K562 (cell line): ENCODE measurements around the gene CDCA7. TPM values are rescaled to one million over a fixed set of nuclear protein-coding genes. Genes with fewer than 3 reads are reported as not detected.

Experiments
- ATAC-seq: fragments of 200-7000 bp; cut with Tn5 transposase; 3 replicates; pipeline ENCODE4 v1.9.1; 2020; ENCODE audit warnings: moderate library complexity
- BruUV-seq: library from RNA; stranded (reverse); fragments of 400-500 nt; replicated peaks from 2 replicates; lab custom pipeline; 2021; lab: Mats Ljungman, UMichigan
- CTCF ChIA-PET: fragments of 300-600 bp; formaldehyde crosslinking; extraction: SDS; loops from one replicate; lab custom pipeline; 2021; ENCODE audit warnings: low intra/inter-chr PET ratio; lab: Yijun Ruan, JAX
- POLR2A ChIA-PET: fragments of 300-600, 350-650 bp; sonication (Branson Sonifier 250); formaldehyde crosslinking; extraction: SDS; loops from one replicate; lab custom pipeline; 2021; ENCODE audit warnings: antibody characterized with exemption, inconsistent platforms; lab: Yijun Ruan, JAX
- DNase-seq, 4 experiments: peaks; one replicate each; pipeline versions ENCODE4 v3.0.0 to v3.0.0-alpha.2; 2011 to 2018; ENCODE audit warnings: low spot score in 3 of 4, mixed read lengths in 3 of 4; ENCODE audit errors: extremely low read depth in 1 of 4
- FAIRE-seq: peaks from 2 replicates; lab custom pipeline; 2011; peaks lifted over from hg19 to GRCh38; lab: Jason Lieb, UNC
- H2AFZ ChIP-seq: 2 replicates; pipeline ENCODE4 v1.6.0; 2011; ENCODE audit warnings: low read depth, low read length, control low read depth, inconsistent platforms
- H3K27ac ChIP-seq: fragments of 200-600 bp; 3 replicates; pipeline ENCODE4 v1.8.0; 2011; ENCODE audit warnings: low read depth, mild to moderate bottlenecking, control low read depth, inconsistent platforms, low read length, moderate library complexity, mixed read lengths; ENCODE audit errors: extremely low read depth
- H3K27me3 ChIP-seq, 2 experiments: fragments of 300-600 bp in 1 of 2; 2 replicates in 1 of 2; 3 replicates in 1 of 2; pipeline versions ENCODE4 v1.6.0 to v1.8.0; 2011; ENCODE audit warnings: inconsistent platforms in 2 of 2, low read length in 2 of 2, mild to moderate bottlenecking in 1 of 2, mixed read lengths in 1 of 2, moderate library complexity in 1 of 2; ENCODE audit not compliant: control insufficient read depth in 2 of 2, insufficient read depth in 2 of 2
- H3K36me3 ChIP-seq: fragments of 300-600 bp; 3 replicates; pipeline ENCODE4 v1.8.0; 2011; ENCODE audit warnings: mild to moderate bottlenecking, low read length, inconsistent platforms; ENCODE audit not compliant: control insufficient read depth, insufficient read depth
- H3K4me1 ChIP-seq, 2 experiments: fragments of 200-600 bp in 1 of 2; replicated peaks in 1 of 2; 2 replicates in 1 of 2; 3 replicates in 1 of 2; pipeline versions ENCODE4 v1.5.1 to v1.8.0; 2011; ENCODE audit warnings: inconsistent platforms in 2 of 2, low read length in 2 of 2, mild to moderate bottlenecking in 1 of 2, mixed read lengths in 1 of 2, moderate library complexity in 1 of 2; ENCODE audit not compliant: control insufficient read depth in 2 of 2, insufficient read depth in 2 of 2
- H3K4me2 ChIP-seq: 2 replicates; pipeline ENCODE4 v1.6.1; 2011; ENCODE audit warnings: low read length, control low read depth, inconsistent platforms, mixed read lengths; ENCODE audit not compliant: insufficient read depth
- H3K4me3 ChIP-seq: fragments of 200-600 bp; sonication (generic), shearing (Covaris generic); 2 replicates; pipeline ENCODE4 v1.5.1; 2016; ENCODE audit warnings: control low read depth, inconsistent platforms
- H3K79me2 ChIP-seq: fragments of 200-600 bp; 3 replicates; pipeline ENCODE4 v1.8.0; 2011; ENCODE audit warnings: low read length, inconsistent platforms; ENCODE audit not compliant: control insufficient read depth, insufficient read depth
- H3K9ac ChIP-seq, 2 experiments: 2 replicates each; pipeline versions ENCODE4 v1.6.0 to v1.6.1; 2011; ENCODE audit warnings: low read depth in 2 of 2, low read length in 2 of 2, control low read depth in 1 of 2, inconsistent platforms in 1 of 2, mild to moderate bottlenecking in 1 of 2, mixed read lengths in 1 of 2; ENCODE audit not compliant: insufficient read depth in 1 of 2
- H3K9me1 ChIP-seq: one replicate; pipeline ENCODE4 v1.6.0; 2011; ENCODE audit warnings: inconsistent platforms, mild to moderate bottlenecking, low read length, moderate library complexity; ENCODE audit not compliant: control insufficient read depth, insufficient read depth
- H3K9me3 ChIP-seq: replicated peaks from 2 replicates; pipeline ENCODE4 v1.5.1; 2011; ENCODE audit warnings: low read depth, low read length, inconsistent platforms; ENCODE audit not compliant: control insufficient read depth, insufficient read depth
- H4K20me1 ChIP-seq: replicated peaks from 2 replicates; pipeline ENCODE4 v1.6.1; 2011; ENCODE audit warnings: low read length, inconsistent platforms, mixed read lengths; ENCODE audit not compliant: control insufficient read depth, insufficient read depth
- CBX1 ChIP-seq: sonication (generic); IDR thresholded peaks from 2 replicates; pipeline ENCODE4 v1.6.1; 2016; ENCODE audit warnings: antibody characterized with exemption, low read depth, mild to moderate bottlenecking
- EP400 ChIP-seq: fragments of 450-650 bp; IDR thresholded peaks from 2 replicates; pipeline ENCODE4 v1.6.1; 2017; ENCODE audit warnings: antibody characterized with exemption, mild to moderate bottlenecking, moderate library complexity
- KAT2B ChIP-seq: IDR thresholded peaks from one replicate; pipeline ENCODE4 v1.6.1; 2012; ENCODE audit warnings: low read depth, mild to moderate bottlenecking, control low read depth, inconsistent platforms, low read length, moderate library complexity
- MYBL2 ChIP-seq, 2 experiments: fragments of 450-650 bp in 1 of 2; sonication (generic) in 1 of 2; formaldehyde crosslinking in 1 of 2; IDR thresholded peaks; 2 replicates each; pipeline versions ENCODE4 v1.6.1 to v1.8.1; 2017 to 2022; ENCODE audit warnings: borderline replicate concordance in 1 of 2, inconsistent platforms in 1 of 2, low read depth in 1 of 2, mild to moderate bottlenecking in 1 of 2, missing genetic modification reagents in 1 of 2, moderate library complexity in 1 of 2
- NCOA1 ChIP-seq: fragments of 450-650 bp; IDR thresholded peaks from 2 replicates; pipeline ENCODE4 v1.6.1; 2016; ENCODE audit warnings: low read depth
- RAD21 ChIP-seq, 2 experiments: fragments of 250-450 bp in 1 of 2; fragments of 450-650 bp in 1 of 2; sonication (Bioruptor Pico) in 1 of 2; formaldehyde crosslinking in 1 of 2; IDR thresholded peaks in 1 of 2; conservative IDR thresholded peaks in 1 of 2; 2 replicates each; pipeline versions ENCODE4 v1.4.0 to v1.8.0; 2020 to 2022; ENCODE audit warnings: mild to moderate bottlenecking in 2 of 2, moderate library complexity in 1 of 2
- SMARCA4 ChIP-seq: fragments of 450-650 bp; IDR thresholded peaks from 2 replicates; pipeline ENCODE4 v1.6.1; 2016
- SMARCB1 ChIP-seq: IDR thresholded peaks from 2 replicates; pipeline ENCODE4 v1.6.1; 2011; ENCODE audit warnings: improper control_type of control experiment, low read depth; ENCODE audit not compliant: insufficient read length
- ZBTB1 ChIP-seq: sonication (generic); formaldehyde crosslinking; IDR thresholded peaks from 2 replicates; pipeline ENCODE4 v1.8.1; 2023; ENCODE audit warnings: missing genetic modification reagents, low read depth, mild to moderate bottlenecking, borderline replicate concordance
- ZNF239 ChIP-seq: fragments of 250-450 bp; sonication (Bioruptor Pico); IDR thresholded peaks from 2 replicates; pipeline ENCODE4 v1.4.0; 2020; ENCODE audit warnings: mild to moderate bottlenecking
- ZNF778 ChIP-seq: fragments of 450-650 bp; formaldehyde crosslinking; IDR thresholded peaks from 2 replicates; pipeline ENCODE4 v1.4.0; 2020; ENCODE audit warnings: mild to moderate bottlenecking, moderate library complexity
- WGBS: fragments of 100-300 bp; shearing (Covaris generic); methylation state at CpG from one replicate; pipeline ENCODE4 v1.1.6; 2016; ENCODE audit warnings: low coverage, mixed read lengths; ENCODE audit not compliant: insufficient coverage; ENCODE audit errors: missing lambda C conversion rate; 5-methylcytosine and 5-hydroxymethylcytosine counted together
- in situ Hi-C: fragments of 300-500 bp; cut with MboI; formaldehyde crosslinking; loops from 4 replicates; pipeline ENCODE4 v1.15.0; 2018; ENCODE audit warnings: inconsistent platforms, mixed read lengths
- intact Hi-C: fragments of 100-400 bp; cut with micrococcal nuclease; formaldehyde crosslinking; loops from 2 replicates; pipeline ENCODE4 v1.14.2; 2022
- polyA plus RNA-seq, 8 experiments: library from polyadenylated mRNA; depleted of rRNA in 4 of 8; stranded (reverse) in 5 of 8; unstranded in 3 of 8; fragments of >200 nt; fragmentation: Nextera tagmentation in 2 of 8; fragmentation: Illumina TruSeq in 1 of 8; extraction: Ambion mirVana in 2 of 8; extraction: Trizol in 1 of 8; gene quantifications; 2 replicates each; pipeline versions ENCODE4 v1.2.1 to v1.2.3, GENCODE V29; 2011 to 2014; ENCODE audit warnings: inconsistent platforms in 1 of 8, missing spikeins in 1 of 8
- total RNA-seq, 7 experiments: library from RNA; depleted of rRNA in 6 of 7; stranded (reverse); fragments of >200 nt in 6 of 7; fragmentation: Illumina TruSeq in 2 of 7; extraction: Trizol in 2 of 7; gene quantifications; 2 replicates each; pipeline versions ENCODE4 v1.2.1 to v1.2.3, GENCODE V29; 2011 to 2021; ENCODE audit warnings: low replicate concordance in 1 of 7
- TF ChIP-seq, protein P1 (sequence below), 2 experiments: fragments of 450-650 bp; formaldehyde crosslinking in 1 of 2; IDR thresholded peaks; 2 replicates each; pipeline versions ENCODE4 v1.4.0 to v1.6.1; 2014 to 2020; ENCODE audit warnings: mild to moderate bottlenecking in 2 of 2, borderline replicate concordance in 1 of 2, low read depth in 1 of 2
- TF ChIP-seq, protein P2 (sequence below): fragments of 250-450 bp; sonication (Bioruptor Pico); IDR thresholded peaks from 2 replicates; pipeline ENCODE4 v1.9.0; 2021; ENCODE audit warnings: mild to moderate bottlenecking

The CDCA7 gene
- total and polyA plus RNA-seq, 9 of the 15 experiments (the other 6 are each of a cell fraction or from before 2014, with no cell fraction given): 28.5 to 122 (median 51.0) TPM

DNA sequence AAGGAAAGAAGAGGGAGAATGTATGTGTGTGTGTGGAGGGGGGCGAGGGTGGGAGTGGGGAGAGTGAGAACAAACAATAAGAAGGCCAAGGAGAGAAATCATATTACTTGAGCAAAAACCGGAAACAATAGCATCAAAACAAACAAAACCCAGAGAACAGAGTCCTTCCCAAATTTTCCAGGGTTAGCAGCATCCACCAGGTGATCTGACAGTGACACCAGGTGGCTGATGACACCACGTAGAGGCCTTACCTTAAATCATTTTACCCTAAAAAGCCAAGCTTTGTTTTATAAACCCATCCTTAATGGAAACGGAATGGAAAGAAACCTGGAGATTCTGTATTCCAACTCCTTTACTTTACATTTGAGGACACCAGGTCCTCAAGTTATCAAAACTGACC, 42.9 kb downstream of the CDCA7 start:
- no peak overlapping the region for H3K27ac ChIP-seq
- H3K27me3 ChIP-seq: peaks cover 39 to 47% of the 10 kb centered on the region in 2 experiments
- no peaks in the 10 kb centered on the region for H3K9me1 ChIP-seq
- no peaks in the 10 kb centered on the region for H3K36me3 ChIP-seq
- no peak overlapping the region for H3K9ac ChIP-seq
- 4% methylated on average over 4 of the region's 4 CpGs for WGBS
- H3K79me2 ChIP-seq: no peaks in the 10 kb centered on the region
- ATAC-seq: no peak
- no TSS peak for BruUV-seq
- CTCF ChIA-PET: interaction anchor here (1.6 kb wide), 1 partner anchor 370 kb away, joined by 3 read pairs; no protein-coding TSS in a partner anchor
- FAIRE-seq: no peak
- in situ Hi-C loops (no loop called here), intact Hi-C loops (no loop called here)
- H3K9me3 ChIP-seq: no peaks in the 10 kb centered on the region
- POLR2A ChIA-PET: no interaction called here
- no peak overlapping the region for H3K4me3 ChIP-seq
- no peak overlapping the region for H2AFZ ChIP-seq
- 0 out of 5 replicates have a peak, but pooled peaks cover 0 to 2% of the 10 kb centered on the region in 2 experiments for H3K4me1 ChIP-seq
- no peak overlapping the region for H3K4me2 ChIP-seq
- H4K20me1 ChIP-seq: no peaks in the 10 kb centered on the region
- no peak for DNase-seq
- TF ChIP-seq EP400 (no peak), KAT2B (no peak), RAD21 (CRISPR knock-in tag; conservative IDR thresholded peaks at IDR 0.05 in 1 of 2, IDR thresholded peaks at IDR 0.05 in 1 of 2) (peak in 1 of 2 experiments; percentile 66; a peak in 2 of 4 replicates), CBX1 (no peak), MYBL2 (IDR thresholded peaks at IDR 0.05; ENCODE audit: low read depth) (no peak), MYBL2 (CRISPR knock-in tag; IDR thresholded peaks at IDR 0.05; ENCODE audit: borderline replicate concordance) (no peak), ZNF239 (CRISPR knock-in tag) (no peak), NCOA1 (no peak), ZNF778 (CRISPR knock-in tag) (no peak), SMARCA4 (no peak), ZBTB1 (no peak), SMARCB1 (no peak)
- TF ChIP-seq, protein P1, sequence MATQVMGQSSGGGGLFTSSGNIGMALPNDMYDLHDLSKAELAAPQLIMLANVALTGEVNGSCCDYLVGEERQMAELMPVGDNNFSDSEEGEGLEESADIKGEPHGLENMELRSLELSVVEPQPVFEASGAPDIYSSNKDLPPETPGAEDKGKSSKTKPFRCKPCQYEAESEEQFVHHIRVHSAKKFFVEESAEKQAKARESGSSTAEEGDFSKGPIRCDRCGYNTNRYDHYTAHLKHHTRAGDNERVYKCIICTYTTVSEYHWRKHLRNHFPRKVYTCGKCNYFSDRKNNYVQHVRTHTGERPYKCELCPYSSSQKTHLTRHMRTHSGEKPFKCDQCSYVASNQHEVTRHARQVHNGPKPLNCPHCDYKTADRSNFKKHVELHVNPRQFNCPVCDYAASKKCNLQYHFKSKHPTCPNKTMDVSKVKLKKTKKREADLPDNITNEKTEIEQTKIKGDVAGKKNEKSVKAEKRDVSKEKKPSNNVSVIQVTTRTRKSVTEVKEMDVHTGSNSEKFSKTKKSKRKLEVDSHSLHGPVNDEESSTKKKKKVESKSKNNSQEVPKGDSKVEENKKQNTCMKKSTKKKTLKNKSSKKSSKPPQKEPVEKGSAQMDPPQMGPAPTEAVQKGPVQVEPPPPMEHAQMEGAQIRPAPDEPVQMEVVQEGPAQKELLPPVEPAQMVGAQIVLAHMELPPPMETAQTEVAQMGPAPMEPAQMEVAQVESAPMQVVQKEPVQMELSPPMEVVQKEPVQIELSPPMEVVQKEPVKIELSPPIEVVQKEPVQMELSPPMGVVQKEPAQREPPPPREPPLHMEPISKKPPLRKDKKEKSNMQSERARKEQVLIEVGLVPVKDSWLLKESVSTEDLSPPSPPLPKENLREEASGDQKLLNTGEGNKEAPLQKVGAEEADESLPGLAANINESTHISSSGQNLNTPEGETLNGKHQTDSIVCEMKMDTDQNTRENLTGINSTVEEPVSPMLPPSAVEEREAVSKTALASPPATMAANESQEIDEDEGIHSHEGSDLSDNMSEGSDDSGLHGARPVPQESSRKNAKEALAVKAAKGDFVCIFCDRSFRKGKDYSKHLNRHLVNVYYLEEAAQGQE (IDR thresholded peaks at IDR 0.05; ENCODE audit: borderline replicate concordance): peak; percentile 34; the same call in 1 of the 2 replicates
- TF ChIP-seq, protein P1 (CRISPR knock-in tag; IDR thresholded peaks at IDR 0.05; ENCODE audit: low read depth): no peak
- TF ChIP-seq, protein P2, sequence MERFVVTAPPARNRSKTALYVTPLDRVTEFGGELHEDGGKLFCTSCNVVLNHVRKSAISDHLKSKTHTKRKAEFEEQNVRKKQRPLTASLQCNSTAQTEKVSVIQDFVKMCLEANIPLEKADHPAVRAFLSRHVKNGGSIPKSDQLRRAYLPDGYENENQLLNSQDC (CRISPR knock-in tag): no peak
